Testis (tissue), 3 donors: ENCODE data around the gene C10orf53. TPM values are rescaled to one million over a fixed set of nuclear protein-coding genes. Genes with fewer than 3 reads are reported as not detected.
"Not testable (repeated sequence)": the region's sequence is repeated elsewhere in the genome, so short reads cannot be mapped to it uniquely, and the experiment has no call there.

Experiments
- DNase-seq: peaks from one replicate; pipeline ENCODE4 v3.0.0-alpha.2; 2019
- H3K27ac ChIP-seq, 2 donors: fragments of 200-600 bp; sonication (generic); one replicate each; pipeline ENCODE4 v1.5.1; 2019
- H3K27me3 ChIP-seq: fragments of 200-600 bp; sonication (generic); one replicate; pipeline ENCODE4 v1.5.1; 2019
- H3K36me3 ChIP-seq: fragments of 200-600 bp; sonication (generic); one replicate; pipeline ENCODE4 v1.5.1; 2017; ENCODE audit warnings: low read depth; ENCODE audit errors: missing control alignments
- H3K4me1 ChIP-seq: fragments of 200-600 bp; sonication (generic); one replicate; pipeline ENCODE4 v1.5.1; 2019
- H3K4me3 ChIP-seq, 2 donors: fragments of 200-600 bp; sonication (generic); one replicate each; pipeline ENCODE4 v1.5.1; 2017 to 2019
- H3K9me3 ChIP-seq: fragments of 200-600 bp; sonication (generic); one replicate; pipeline ENCODE4 v1.5.1; 2017
- CTCF ChIP-seq, 3 experiments: fragments of 450-650 bp in 2 of 3; fragments of 200-600 bp in 1 of 3; sonication (generic) in 1 of 3; IDR thresholded peaks; one replicate each; pipeline ENCODE4 v1.5.1; 2016 to 2019; ENCODE audit warnings: antibody characterized with exemption in 3 of 3, mild to moderate bottlenecking in 2 of 3, moderate library complexity in 1 of 3
- POLR2A ChIP-seq: fragments of 450-650 bp; IDR thresholded peaks from one replicate; pipeline ENCODE4 v1.6.1; 2017; ENCODE audit warnings: antibody characterized with exemption, mild to moderate bottlenecking, moderate library complexity
- WGBS, 2 donors: methylation state at CpG; one replicate each; pipeline ENCODE4 v1.1.5; 2018; 5-methylcytosine and 5-hydroxymethylcytosine counted together
- intact Hi-C: fragments of 100-400 bp; cut with DNase I; formaldehyde crosslinking; loops from one replicate; pipeline ENCODE4 v1.15.1; 2023; ENCODE audit warnings: low total_unique reads
- polyA plus RNA-seq: library from polyadenylated mRNA; stranded (reverse); fragments of 350-450 nt; fragmentation: Illumina TruSeq; extraction: RNeasy Lipid Tissue Mini Kit (QIAGEN cat#74804); gene quantifications from one replicate; pipeline ENCODE4 v1.2.3, GENCODE V29; 2014; ENCODE audit warnings: low read depth, low replicate concordance; ENCODE audit not compliant: insufficient read depth
- total RNA-seq, 2 donors: library from RNA; depleted of rRNA; stranded (reverse); fragments of >200 nt; gene quantifications; one replicate each; pipeline ENCODE4 v1.2.3, GENCODE V29; 2016

Gene C10orf53
- total and polyA plus RNA-seq, 3 donors from 2014 or later, result 14.8 to 139 (median 33.5) TPM

- no peaks in the 10 kb centered on the region for H3K36me3 ChIP-seq
- intact Hi-C loops, result no loop called here
- 70 to 92% methylated on average over 2 to 5 of the region's 5 CpGs for WGBS, 2 donors
Measured at GRCh38 chr10:49709934-49710333, 30.5 kb downstream of the C10orf53 start.

GRCh38 chr10:49710966-49711365, 31.5 kb downstream of the C10orf53 start:
- Histone ChIP-seq H3K4me1 (no peaks in the 10 kb centered on the region), H3K27me3 (no peaks in the 10 kb centered on the region), H3K36me3 (no peaks in the 10 kb centered on the region), H3K4me3 (no peak overlapping the region), H3K27ac (no peak overlapping the region), H3K9me3 (no peaks in the 10 kb centered on the region)
- 80 to 91% methylated on average over 6 of the region's 6 CpGs for WGBS, 2 donors
- DNase-seq, result no peak
- TF ChIP-seq POLR2A (no peak), CTCF (IDR thresholded peaks at IDR 0.05) (no peak)
- intact Hi-C loops, result no loop called here

More at GRCh38 chr10:49709934-49710333, 30.5 kb downstream of the C10orf53 start:
- H3K4me1 ChIP-seq, result no peaks in the 10 kb centered on the region
- TF ChIP-seq POLR2A, result no peak
- TF ChIP-seq CTCF (IDR thresholded peaks at IDR 0.05), result no peak
- no peak overlapping the region for H3K4me3 ChIP-seq
- no peak for DNase-seq
- no peak overlapping the region for H3K27ac ChIP-seq
- H3K9me3 ChIP-seq, result no peaks in the 10 kb centered on the region
- no peaks in the 10 kb centered on the region for H3K27me3 ChIP-seq

DNA sequence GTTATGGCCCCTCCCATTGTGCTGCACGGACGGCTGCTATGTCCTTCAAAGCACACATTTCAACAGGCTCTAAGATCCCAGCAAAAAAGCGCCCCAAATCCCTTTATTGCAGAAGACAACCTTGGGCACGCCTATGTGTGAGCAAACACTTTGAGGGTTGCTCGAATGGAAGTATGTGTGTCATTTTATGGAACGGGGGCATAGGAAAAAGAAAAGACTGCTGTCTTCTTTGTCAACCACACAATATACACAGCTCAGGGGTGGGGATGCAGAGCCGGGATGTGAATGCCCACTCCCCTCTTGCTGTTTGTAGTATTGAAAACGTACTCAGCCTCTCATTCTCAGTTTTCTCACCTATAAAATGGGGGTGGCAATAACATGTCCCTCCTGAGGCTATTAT, 32.0 kb downstream of the C10orf53 start:
- intact Hi-C loops, result no loop called here
- H3K4me1 ChIP-seq, result no peaks in the 10 kb centered on the region
- DNase-seq, result no peak
- TF ChIP-seq POLR2A, result no peak
- TF ChIP-seq CTCF (IDR thresholded peaks at IDR 0.05), result no peak
- WGBS, 2 donors, result 61 to 69% methylated on average over 8 of the region's 8 CpGs
- H3K27me3 ChIP-seq, result no peaks in the 10 kb centered on the region
- H3K9me3 ChIP-seq, result no peaks in the 10 kb centered on the region
- no peak overlapping the region for H3K27ac ChIP-seq
- H3K36me3 ChIP-seq, result no peaks in the 10 kb centered on the region
- H3K4me3 ChIP-seq, result no peak overlapping the region

DNA sequence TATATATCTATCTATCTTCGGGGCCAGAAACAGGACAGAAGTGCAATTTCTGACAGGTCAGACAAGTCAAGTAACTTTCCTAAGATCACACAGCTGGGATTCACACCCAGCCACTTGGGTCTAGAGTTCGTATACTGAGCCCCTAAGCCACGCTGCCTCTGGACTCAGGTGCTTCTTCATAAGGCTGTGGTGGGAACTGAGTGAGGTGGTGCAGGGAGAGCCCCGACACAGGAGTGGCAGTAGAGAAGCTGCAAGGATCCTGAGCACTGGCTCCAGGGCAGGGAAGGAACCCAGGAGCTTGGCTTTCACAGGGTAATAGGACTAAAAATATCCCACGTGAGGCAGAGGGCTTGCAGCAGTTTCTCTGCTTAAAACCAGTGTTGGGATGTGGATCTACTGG, 33.8 kb downstream of the C10orf53 start:
- Histone ChIP-seq H3K27ac (no peak overlapping the region), H3K36me3 (no peaks in the 10 kb centered on the region), H3K9me3 (no peaks in the 10 kb centered on the region), H3K4me1 (no peaks in the 10 kb centered on the region), H3K27me3 (no peaks in the 10 kb centered on the region), H3K4me3 (no peak overlapping the region)
- WGBS, 2 donors, result 68 to 76% methylated on average over 5 of the region's 5 CpGs
- intact Hi-C loops, result no loop called here
- no peak for DNase-seq
- TF ChIP-seq POLR2A (no peak), CTCF (IDR thresholded peaks at IDR 0.05) (no peak)

DNA sequence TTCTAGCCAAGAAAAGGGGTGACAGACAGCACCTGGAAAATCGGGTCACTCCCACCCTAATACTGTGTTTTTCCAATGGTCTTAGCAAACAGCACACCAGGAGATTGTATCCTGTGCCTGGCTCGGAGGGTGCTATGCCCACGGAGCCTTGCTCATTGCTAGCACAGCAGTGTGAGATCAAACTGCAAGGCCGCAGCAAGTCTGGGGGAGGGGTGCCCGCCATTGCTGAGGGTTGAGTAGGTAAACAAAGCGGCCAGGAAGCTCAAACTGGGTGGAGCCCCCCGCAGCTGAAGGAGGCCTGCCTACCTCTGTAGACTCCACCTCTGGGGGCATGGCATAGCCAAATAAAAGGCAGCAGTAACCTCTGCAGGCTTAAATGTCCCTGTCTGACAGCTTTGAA, 35.7 kb downstream of the C10orf53 start:
- H3K9me3 ChIP-seq, intact Hi-C loops, H3K4me3 ChIP-seq, H3K4me1 ChIP-seq, H3K27ac ChIP-seq, DNase-seq, H3K27me3 ChIP-seq, H3K36me3 ChIP-seq: not testable (repeated sequence)
- WGBS, 2 donors, result 88 to 91% methylated on average over 7 of the region's 7 CpGs
